Mesenteric fat pad (tissue), 1 donor: ENCODE measurements around the gene ENAH. TPM values are rescaled to one million over a fixed set of nuclear protein-coding genes. Genes with fewer than 3 reads are reported as not detected.
"Not testable (repeated sequence)": the region's sequence is repeated elsewhere in the genome, so short reads cannot be mapped to it uniquely, and the experiment has no call there.

Source experiments
- DNase-seq: peaks from one replicate; pipeline ENCODE4 v3.0.0-alpha.2; 2020; ENCODE audit warnings: low spot score
- total RNA-seq: library from RNA; stranded (reverse); fragmentation: NEBNext Ultra II Directional; extraction: Animal tissue kit (Norgen Biotek cat#: 25700); gene quantifications from one replicate; pipeline ENCODE4 v1.2.1, GENCODE V29; 2021
- donor health status: DM: yes; HTN: yes; CAD: no.

Gene ENAH
- total RNA-seq, 1 donor from 2014 or later, result 51.9 TPM

DNA sequence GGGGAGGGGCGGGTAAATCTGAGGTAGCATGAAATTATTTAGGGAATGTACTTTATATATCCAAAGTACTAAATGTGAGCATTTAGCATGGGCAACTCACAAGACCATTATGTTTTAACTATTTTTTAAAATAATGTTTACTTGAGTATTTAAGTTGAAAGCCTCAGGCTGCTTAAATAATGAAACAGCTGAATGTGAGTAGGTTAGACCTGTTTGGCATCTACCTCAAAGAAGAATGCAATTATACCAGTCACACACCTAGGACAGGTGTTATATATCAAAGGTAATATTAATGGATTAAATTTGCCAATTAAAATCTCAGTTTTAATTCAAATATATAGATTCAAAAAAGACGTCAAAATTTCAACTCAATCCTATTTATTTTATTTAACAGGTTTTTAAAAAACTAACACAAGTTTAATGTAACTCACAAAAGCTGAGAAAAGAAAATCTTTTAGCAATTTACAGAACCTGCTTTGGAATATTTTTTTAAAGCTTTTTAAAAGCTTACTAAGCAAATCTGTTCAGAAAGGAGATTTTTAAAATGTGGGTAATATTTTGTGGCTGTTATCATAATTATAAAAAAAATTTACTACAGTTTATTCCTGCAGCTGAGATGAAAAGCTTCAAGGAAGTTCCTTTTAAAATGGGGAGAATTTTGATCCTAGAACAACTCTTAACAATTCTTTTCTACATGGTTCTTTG is 120.5 kb downstream of the ENAH start:
- no peak for DNase-seq

DNA sequence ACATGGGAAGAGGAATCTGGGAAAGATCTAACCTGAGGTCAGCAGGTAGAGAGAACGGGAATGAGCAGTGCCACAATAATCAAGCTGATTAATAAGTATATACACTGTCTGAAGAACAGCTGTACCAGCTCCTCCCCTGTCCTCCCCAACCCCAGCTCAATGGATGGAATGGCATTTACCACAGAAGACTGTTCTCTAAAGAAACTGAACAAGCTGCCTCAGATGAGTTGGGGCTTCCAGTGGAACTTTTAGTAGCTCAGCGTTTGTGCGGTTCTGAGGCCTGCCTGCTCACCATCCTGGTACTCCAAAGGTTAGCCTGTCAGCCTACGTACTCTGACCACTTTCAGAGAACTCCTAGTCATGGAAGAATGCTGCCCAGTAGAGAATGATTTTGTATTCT is 123.2 kb downstream of the ENAH start:
- no peak for DNase-seq

DNA sequence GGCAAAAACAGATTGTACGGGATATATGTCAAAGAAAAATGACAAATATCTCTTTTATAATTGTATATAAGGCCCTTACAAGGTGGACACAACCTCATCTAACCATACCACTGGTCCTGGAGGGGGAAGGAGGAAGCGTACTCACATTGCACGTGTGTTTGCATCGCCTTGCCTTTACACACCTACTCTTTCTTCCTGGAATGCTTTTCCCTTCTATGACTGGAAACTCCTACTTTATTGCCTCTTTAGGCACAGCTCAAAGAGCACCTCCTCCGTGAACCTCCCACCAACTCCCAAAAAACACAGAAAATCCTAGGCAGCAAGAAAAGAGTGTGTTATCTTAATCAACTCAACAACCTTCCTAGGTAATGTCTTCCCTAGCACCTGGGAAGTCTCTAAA is 125.3 kb downstream of the ENAH start:
- DNase-seq, result no peak

DNA sequence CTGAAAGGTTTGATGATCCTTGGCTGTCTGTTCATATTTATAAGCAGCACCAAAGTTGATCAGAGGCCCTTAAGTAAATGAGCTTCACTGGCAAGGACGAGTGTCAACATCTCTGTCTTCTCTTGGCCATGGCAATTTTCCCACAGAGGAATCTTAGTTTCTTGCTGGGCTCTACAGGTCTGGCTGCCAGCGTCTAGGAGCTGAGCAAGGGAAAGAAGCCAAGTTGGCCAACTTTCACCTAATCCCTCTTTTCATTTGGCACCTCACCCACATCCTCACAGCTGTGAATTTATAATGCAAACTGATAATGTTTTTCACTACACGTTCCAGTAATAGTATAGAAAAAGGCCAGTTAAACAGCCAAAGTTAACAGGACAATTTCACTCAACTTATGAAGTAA is 126.0 kb downstream of the ENAH start:
- DNase-seq, result no peak

DNA sequence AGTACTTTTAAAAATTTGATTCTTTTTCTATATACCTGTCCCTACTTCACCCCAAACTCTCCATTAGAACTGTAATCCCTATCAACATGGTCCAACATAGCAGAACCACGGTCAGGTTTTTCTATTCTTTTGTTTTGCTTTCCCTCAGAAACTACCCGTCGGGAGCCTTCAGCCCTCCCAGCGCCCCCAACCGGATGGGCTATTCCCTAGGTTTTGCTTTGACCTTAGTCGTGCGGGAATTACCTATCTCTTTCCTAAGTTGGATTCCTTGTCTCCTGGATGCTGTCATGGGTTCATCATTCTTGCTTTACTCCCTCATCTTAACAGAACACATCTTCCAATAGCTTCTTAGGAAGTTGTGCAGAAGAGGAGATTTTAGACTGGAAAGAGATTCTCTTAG is 127.5 kb downstream of the ENAH start:
- DNase-seq, result no peak

DNA sequence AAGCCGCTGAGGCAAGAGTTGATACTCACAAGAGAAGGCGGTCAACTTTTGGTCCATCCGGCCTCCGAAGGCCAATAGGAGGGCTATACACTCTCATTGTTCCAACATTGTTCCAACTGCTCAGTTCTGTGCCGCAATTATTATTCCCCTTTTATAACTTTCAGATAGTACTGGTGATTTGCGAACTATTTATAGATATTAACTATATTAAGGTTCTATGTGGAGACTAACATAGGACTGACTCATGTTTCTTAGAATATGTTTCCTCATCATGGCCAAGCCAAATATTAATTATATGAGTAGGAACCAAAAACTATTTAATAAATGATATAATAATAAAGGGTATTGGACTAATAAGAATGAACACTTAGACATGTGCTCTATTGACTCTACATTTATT is 128.4 kb downstream of the ENAH start:
- no peak for DNase-seq

DNA sequence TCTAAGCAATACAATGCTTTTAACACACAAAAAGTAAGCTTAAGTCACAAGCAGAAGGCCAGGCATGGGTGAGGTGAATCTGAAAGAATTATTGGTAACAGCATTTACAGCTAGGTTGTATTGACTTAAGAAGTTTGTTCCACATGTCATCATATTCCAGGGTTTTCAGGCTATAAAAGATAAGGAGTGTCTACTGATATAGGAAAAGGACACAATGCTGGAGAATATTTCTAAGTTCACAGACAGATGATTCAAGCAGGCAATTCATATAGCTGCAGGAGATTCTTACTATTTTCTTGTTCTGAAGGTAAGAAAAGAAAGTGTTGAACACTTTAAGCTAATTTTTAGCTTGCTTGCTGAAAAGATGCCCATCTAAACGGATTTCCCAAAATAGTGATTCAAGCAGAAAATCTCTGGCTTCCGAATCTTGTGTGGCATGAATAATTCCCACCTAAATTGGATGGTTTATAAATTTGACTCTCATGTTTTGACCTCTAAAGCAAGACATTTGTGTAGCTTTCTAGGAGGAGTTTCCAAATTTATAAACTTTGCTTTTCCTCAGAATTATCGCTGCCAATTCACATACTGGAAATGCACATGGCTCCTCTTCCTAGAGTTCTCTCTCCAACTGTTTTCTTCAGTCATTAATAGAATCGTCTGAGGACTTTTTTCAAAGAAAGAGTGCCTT is 129.5 kb downstream of the ENAH start:
- DNase-seq, result no peak

DNA sequence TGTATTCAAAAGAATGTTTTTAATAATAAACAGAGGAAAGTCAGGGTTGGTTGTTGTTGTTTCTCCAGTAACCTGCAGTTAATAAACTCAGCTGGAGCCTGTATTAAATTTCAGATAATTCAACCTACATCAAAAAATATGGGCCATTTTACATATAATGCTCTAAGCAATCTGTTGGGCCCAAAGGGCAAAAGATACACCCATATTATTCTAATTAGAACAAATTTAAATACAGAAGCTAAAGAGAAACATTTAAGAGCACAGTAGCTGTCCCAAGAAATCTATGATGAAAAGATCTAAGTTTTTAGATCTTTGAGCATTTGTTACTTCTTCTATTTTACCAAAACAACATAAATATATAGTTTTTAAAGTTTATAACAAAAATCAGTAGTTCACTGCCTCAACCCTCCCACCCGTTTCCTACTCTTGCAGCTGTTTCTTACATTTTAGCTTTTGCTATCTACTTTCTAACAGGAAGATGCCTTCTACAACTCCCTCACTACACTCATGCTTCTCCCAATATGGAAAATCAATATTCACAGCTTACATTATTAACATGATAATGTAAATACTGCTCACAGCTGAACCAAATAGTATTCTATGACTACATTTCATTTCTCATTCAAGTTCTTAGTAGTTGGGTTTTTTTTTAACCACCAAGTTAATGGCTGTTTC is 130.2 kb downstream of the ENAH start:
- no peak for DNase-seq

DNA sequence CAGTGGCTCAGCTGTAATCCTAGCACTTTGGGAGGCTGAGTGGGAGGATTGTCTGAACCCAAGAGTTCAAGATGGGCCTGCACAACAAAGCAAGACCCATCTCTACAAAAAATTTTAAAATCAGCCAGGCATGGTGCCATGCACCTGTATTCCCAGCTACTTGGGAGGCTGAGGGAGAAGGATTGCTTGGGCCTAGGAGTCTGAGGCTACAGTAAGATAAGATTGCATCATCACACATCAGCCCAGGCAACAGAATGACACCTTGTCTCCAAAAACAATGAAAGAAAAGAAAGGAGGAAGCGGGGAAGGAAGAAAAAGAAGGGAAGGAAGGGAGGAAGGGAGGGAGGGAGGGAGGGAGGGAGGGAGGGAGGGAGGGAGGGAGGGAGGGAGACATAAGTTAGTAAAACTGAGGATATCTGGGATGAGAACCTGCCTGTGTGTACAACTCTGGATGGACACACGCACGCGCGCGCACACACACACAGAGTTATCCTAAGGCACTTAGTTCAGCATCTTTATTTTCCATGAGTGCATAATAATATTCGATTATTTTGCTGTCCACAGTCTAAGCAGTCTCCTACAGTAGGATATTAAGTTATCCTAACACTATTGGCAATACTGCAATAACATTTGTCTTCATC is 132.2 kb downstream of the ENAH start:
- DNase-seq, result no peak

DNA sequence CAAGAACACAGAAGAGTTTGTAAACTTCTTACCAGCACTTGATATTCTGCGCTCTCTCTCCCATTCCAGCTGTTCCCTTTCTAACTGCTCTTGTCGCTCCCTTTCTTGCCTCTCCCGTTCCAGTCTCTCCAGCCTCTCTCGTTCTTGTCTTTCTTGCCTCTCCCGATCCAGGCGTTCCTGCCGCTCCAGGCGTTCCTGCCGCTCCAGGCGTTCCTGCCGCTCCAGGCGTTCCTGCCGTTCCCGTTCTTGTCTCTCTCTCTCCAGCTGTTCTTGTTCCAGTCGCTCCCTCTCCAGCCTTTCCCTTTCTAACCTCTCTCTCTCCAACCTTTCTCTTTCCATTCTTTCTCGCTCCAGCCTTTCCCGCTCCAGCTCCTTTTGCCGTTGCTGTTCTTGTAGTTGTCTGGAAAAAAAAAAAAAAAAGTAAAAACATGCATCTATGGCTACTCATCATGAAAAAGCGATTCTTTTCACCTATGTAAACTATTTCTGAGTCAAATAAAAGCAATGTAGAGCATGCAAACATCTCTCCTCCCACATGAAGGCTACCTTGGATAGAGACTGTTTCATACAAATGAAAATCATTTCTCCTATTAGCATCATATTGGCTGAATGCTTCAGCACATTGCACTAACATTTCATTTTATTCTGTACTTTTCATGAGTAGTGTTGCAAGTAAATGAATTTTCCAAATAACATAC is 133.6 kb downstream of the ENAH start:
- DNase-seq, result no peak

DNA sequence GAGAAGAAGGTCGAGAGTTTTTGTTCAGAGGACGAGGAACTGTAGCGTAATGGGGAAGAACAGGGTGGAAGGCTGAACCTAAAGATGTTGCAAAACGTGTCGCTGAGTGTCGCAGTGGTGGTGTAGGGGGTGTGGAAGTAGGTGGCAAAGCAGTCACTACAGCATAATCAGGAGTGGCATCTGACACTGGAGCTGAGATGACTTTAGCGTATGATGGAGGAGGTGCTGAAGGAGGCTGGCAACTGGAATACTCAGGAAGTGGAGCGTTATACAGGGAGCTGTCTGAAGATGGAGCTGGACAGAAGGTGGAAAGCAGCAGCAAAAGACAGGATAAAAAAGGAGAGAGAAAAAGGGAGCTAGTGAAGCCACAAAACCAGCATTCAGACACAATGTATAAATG is 135.2 kb downstream of the ENAH start:
- DNase-seq, result no peak

DNA sequence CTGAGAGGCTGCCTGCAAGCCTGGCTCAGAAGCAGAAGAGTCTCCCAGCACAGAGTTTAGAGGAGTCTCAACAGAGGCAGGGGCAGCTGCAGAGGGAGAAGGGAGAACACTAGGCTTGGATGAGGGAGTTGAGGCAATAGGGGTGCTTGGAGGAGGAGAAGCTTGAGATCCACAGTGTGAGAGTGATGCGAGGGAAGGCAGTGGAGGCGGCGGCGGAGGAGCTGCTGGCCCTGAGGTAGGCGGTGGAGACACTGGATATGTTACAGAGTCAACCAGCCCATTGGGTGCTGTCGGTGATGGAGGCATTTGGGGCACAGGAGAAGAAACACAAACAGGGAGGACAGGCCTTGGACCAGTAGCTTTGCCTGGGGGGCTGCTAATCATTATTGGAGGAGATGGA is 135.7 kb downstream of the ENAH start:
- DNase-seq, result no peak

DNA sequence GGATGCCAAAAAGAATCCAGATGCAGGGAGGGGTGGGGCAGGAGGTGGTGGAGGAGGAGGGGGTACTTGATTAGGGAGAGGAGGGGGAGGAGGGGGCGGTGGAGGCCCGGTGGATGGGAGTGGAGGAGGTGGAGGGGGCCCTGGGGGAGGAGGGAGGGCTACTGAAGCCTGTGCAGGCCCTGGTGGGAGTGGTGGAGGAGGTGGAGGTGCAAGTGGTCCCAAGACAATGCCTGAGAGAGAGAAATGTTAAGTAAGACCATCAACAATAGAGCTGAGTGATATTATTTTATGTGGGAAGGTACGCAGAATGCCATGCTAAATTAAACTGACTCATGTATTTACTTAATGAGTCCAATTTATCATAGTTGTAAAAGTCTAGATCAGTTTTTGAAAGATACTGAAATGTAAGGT is 138.2 kb downstream of the ENAH start:
- DNase-seq, result no peak

DNA sequence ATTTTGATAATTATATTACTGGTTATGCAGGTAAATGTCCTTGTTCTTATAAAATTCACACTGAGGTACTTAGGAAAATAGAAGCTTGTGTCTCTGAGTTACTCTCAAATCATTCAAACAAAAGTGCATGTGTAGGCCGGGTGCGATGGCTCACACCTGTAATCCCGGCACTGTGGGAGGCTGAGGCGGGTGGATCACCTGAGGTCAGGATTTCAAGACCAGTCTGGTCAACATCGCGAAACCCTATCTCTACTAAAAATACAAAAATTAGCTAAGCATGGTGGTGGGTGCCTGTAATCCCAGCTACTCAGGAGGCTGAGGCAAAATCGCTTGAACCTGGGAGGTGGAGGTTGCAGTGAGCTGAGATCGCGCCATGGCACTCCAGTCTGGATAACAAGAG is 139.3 kb downstream of the ENAH start:
- not testable (repeated sequence) for DNase-seq

DNA sequence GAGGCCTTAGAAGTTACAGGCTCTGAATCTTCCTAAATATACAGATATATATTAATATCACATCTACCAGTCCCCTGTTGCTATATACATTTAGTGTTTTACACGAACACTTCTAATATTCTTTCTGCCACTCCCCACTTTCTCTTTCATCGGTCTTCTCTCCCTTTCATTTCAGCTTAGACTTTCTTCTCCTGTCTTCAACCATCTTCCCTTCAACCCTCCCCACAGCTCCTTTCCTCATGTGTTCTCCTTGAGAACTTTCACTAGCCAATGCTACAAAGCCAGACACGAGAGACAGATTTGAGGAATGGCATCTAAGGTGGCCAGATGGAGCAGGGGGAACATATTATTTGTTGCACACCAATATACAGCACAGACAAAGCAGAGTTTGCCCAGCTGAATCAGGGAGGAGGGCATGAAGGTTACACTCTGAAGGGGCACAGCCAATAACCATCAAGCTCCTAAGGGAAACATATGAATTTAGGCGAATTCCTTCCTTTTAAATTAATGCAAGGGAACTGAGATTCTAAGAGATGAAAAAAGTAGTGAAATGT is 141.0 kb downstream of the ENAH start:
- DNase-seq, result no peak

DNA sequence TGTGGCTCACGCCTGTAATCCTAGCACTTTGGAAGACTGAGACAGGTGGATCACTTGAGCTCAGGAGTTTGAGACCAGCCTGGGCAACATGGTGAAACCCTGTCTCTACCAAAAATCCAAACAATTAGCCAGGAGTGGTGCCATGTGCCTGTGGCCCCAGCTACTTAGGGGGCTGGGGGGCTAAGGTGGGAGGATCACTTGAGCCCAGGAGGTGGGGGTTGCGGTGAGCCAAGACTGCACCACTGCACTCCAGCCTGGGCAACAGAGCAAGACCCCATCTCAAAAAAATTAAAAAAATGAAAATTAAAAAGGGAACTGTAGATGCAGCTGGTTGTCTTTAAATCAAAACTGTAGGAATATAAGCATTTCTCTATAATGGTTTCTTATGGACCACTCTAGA is 142.2 kb downstream of the ENAH start:
- not testable (repeated sequence) for DNase-seq

DNA sequence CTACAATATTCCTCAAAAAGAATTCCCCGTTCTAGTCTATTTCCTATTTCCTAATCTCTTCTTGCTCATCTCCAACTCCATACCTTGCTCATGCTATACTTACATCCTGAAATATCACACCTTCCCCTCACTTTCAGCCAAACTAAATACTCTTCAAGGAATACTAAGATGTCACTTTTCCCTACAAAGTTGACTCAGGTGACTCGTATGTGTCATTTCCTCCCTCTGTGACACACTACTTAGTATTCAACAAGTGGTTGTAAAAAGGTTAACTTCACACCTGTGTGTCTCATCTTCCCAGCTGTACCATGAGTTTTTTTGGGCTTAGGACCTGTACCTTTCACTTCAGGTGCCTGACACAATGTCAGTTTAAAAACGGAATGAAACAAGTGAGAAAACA is 143.2 kb downstream of the ENAH start:
- no peak for DNase-seq

DNA sequence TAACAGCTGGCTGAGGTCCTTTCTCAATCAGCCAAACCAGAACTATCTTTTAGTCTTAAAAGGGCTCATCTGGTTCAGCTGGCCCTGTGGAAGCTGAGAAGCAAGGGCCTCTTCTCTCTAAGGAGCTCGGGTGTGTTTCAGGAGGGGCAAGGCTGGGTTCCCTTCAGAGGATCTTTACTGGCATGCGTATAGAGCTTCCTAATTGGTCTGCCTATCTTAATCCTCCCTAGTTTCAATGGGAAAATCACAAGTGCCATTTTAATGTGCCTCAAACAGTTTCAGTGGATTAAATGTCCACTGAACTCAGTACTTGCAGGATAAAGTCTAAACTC is 143.6 kb downstream of the ENAH start:
- DNase-seq, result no peak

DNA sequence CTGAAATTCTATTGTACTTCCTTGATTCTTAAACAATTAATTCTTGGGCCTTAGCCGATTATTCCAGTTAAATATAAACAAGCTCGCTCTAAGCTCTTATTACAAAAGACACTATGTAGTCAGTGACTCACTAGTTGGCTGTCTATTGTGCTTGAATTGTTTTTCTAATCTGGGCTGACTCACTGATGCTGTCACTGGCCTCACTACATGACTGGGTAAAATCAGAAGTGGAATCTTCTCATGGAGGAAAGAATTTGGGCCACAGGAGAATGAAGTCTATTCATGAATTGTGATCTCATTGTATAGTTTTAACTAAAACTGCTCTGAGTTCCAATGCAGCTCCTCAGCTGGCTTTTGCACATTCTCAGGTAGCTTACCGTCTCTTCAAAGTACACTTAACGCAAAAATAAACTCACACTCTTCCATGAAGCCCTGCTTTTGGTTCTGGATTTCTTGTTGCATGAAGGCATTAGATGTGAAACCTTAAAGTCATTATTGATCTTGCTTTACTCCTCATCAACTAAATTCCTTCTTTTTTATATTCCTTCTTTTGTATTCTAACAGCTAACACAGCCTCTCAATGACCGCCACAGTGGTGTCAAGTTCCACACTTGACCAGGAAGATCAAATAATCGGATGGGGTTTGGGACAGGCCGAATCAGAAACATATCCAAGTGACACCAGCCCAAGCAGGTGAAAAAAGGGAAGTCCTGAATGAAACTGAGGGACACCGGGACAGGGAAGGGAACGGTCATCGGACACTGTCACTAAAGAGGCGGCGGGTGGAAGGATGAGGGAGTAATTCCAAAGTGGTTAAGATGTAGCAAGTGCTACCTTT is 144.2 kb downstream of the ENAH start:
- DNase-seq, result no peak

DNA sequence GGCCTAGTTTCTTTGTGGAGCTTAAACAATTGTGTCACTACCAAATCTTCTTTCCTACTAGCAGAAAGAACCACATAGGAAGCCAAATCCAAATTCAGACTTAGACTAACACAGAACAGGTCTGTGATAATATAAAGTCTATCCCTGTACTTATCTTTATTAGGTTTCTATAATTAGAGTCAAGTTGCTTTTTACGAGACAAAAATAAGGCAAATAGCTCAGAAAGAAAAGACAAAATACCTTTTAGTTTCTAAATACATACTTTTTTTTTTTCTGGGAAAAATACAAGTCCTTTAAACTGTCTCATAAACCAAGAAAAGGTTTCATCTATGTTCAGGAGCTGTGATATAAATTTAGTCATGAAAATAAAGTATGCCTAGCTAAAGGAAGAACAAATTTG is 146.2 kb downstream of the ENAH start:
- DNase-seq, result no peak
